Peyer's patch (tissue), 4 donors: ENCODE results near the gene LMO7.

Experiments
- CTCF ChIP-seq, 6 experiments: fragments of 450-650 bp in 4 of 6; fragments of 200-600 bp in 2 of 6; sonication (generic) in 1 of 6; IDR thresholded peaks; one replicate each; pipeline ENCODE4 v1.5.1; 2017 to 2019; ENCODE audit warnings: antibody characterized with exemption in 6 of 6, mild to moderate bottlenecking in 3 of 6, moderate library complexity in 1 of 6
- POLR2A ChIP-seq, 2 donors: fragments of 450-650 bp; IDR thresholded peaks; one replicate each; pipeline ENCODE4 v1.5.1; 2017; ENCODE audit warnings: antibody characterized with exemption in 2 of 2, mild to moderate bottlenecking in 2 of 2, moderate library complexity in 2 of 2

- TF ChIP-seq CTCF (IDR thresholded peaks at IDR 0.05), result no peak
- no peak for TF ChIP-seq POLR2A (IDR thresholded peaks at IDR 0.05)
These were observed 272.0 kb downstream of the LMO7 start for GRCh38 chr13:75908141-75908540.
